HG03039 (cell line): ENCODE data around the gene DHDH.

Source experiments
- ATAC-seq: cut with Tn5 transposase; IDR thresholded peaks from one replicate; pipeline ENCODE4 v1.9.1; 2021; ENCODE audit warnings: mild to moderate bottlenecking, moderate library complexity; ENCODE audit not compliant: unreplicated experiment

The DHDH gene

GRCh38 chr19:48946463-48947257 is 13.2 kb downstream of the DHDH start:
- no peak for ATAC-seq

DNA sequence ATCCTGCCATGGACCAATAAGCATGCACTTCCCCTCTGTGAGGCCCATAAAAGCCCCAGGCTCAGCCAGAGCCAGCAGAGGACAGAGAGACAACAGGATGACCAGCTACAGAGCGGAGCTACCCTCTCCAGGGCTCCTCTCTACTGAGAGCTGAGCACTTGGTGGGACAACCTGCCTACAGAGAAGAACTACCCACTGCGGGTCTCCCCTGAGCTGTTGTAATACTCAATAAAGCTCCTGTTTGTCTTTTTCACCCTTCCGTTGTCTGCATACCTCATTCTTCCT is 13.7 kb downstream of the DHDH start:
- ATAC-seq = no peak

GRCh38 chr19:48950159-48950558 is 16.7 kb downstream of the DHDH start:
- no peak for ATAC-seq

- no peak for ATAC-seq
These were observed 17.5 kb downstream of the DHDH start for GRCh38 chr19:48950830-48951519.

GRCh38 chr19:48953141-48953540 is 19.6 kb downstream of the DHDH start:
- no peak for ATAC-seq

GRCh38 chr19:48953990-48954594 is 20.6 kb downstream of the DHDH start:
- no peak for ATAC-seq

GRCh38 chr19:48954595-48955307 is 21.3 kb downstream of the DHDH start, which contains the start of gene BAX:
BAX (plus strand) TSS chr19:48954875; CDS start chr19:48954929, 54 bp downstream.
- peak; percentile 89 for ATAC-seq

GRCh38 chr19:48955308-48955958 is 21.9 kb downstream of the DHDH start:
- no peak for ATAC-seq

GRCh38 chr19:48958006-48958405 is 24.5 kb downstream of the DHDH start:
- ATAC-seq = no peak

DNA sequence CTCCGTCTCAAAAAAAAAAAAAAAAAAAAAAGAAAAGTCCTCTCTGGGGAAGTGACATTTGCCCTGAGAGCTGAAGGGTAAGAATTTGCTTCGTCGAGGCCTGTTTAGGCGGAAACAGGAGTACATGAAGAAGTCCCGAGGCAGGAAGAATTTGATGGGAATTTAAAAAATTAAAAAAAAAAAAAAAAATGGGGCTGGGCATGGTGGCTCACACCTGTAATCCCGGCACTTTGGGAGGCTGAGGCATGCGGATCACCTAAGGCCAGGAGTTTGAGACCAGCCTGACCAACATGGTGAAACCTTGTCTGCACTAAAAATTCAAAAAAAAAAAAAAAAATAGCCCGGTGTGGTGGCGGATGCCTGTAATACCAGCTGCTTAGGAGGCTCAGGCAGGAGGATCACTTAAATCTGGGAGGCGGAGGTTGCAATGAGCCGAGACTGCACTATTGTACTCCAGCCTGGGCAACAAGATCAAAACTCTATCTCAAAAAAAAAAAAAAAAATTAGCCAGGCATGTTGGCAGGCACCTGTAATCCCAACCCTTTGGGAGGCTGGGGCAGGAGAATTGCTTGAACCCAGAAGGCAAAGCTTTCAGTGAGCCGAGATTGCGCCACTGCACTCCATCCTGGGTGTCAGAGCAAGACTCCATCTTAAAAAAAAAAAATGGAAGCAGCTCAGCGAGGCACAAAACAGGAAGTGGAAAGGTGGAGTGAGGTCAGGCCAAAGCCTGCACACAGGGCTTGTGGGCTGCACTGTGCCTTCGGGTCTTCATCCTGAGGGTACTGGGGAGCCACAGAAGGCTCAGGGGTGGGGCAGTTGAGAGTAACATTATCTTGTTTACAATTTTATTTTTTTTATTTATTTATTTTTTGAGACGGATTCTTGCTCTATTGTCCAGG is 26.1 kb downstream of the DHDH start:
- ATAC-seq = no peak

GRCh38 chr19:48961051-48961649 is 27.7 kb downstream of the DHDH start:
- no peak for ATAC-seq

- no peak for ATAC-seq
These were observed 28.2 kb downstream of the DHDH start for GRCh38 chr19:48961673-48962028.

- ATAC-seq = no peak
These were observed 28.7 kb downstream of the DHDH start for GRCh38 chr19:48962029-48962848.

GRCh38 chr19:48962849-48963165 is 29.3 kb downstream of the DHDH start:
- no peak for ATAC-seq

- ATAC-seq = peak; percentile 25
These were observed 30.1 kb downstream of the DHDH start for GRCh38 chr19:48963371-48964204.

DNA sequence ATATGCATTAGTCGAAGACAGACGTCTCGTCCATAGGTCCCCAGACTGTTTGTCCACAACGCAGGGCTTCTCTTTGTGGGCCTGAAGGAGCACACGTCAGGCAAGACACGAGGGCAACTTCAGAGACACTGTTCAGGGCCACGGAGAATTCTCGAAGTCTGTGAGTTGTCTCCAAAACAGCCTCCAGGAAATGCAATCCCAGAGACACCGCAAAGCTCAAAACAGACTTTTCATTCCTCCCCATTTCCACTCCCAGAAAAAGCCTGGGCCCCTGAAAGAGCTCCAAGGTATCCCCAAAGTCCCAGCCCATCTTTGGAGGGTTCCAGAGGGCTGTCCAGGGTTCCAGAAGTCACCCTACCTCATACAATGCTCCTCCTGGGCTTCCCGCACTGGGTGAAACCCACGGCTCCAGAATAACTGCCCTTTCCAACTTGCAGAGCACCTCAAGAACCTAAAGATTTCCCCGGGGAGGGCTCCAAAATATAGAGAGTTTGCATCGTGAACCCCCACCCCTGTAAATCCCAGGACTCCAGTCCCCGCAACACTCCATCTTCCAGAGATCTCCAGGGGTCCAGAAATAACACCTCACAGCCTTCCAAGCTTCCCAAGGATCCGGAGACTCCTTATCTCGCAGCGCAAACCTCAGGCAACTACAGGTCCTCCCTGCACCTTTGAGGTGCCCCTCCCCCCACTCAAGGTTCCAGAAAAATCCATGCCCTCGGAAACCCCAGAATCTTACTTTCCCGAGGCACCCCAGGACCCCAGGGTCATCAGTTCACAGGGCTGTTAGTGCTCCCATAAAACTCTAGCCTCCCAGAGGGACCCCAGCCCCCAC is 30.9 kb downstream of the DHDH start:
- ATAC-seq = no peak
